ENCODE measurements around the gene MCF2L.
A peak's percentile ranks its signal among the peaks of the same experiment; 100 is the strongest.

Gene MCF2L

DNA sequence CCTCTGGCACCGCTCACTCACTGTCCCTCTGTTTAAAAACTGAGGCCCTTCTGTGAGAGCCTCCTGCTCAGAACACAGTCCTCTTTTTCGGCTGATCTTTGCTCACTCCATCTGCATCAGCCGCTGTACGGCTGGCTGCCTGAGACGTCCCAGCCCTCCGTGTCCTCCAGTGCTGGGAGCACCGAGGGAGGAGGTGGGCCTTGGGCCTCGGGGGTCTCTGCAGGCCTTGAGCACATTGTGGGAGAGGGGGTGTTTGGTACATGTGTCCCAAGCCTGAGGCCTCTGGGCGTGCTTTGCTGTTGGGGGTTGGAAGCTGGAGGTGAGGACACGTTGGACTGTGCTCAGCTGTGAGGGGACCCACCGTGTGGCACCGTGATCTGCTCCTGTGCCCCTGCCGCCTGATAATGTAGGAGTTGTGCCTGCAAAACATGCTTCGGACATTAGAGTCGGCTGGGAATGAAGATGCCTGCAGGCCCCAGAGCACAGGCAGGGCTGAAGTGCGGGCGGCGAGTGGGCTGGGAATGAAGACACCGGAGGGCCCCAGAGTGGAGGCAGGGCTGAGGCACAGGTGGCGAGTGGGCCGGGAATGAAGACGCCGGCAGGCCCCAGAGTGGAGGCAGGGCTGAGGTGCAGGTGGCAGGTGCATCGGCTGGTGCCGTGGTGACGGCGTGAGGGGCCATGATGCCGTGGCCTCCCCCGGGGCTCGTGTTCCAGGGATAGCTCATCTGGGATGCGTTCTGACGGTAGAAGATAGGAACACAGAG is 30.6 kb downstream of the MCF2L start:
- no peak for DNase-seq (ENCODE audit: low spot score)

DNA sequence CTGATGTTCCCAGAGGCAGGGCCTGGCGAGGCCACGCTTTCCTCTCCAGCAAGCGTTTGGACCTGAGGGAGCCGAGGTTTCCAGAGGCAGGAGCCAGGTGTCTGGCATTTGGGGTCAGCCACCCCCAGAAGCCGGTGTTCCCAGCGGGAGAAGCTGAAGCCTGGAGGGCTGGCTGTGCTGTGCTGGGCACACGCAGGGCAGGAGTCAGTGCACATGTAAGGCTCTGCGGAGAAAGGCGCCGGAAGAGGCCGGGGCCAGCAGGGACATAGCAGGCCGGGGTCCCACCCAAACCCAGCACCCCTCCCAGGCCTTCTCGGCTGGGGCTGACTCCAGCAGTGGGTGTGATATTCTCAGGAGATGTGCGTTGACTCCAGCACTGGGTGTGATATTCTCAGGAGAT is 31.6 kb downstream of the MCF2L start:
- no peak for DNase-seq (ENCODE audit: low spot score)

DNA sequence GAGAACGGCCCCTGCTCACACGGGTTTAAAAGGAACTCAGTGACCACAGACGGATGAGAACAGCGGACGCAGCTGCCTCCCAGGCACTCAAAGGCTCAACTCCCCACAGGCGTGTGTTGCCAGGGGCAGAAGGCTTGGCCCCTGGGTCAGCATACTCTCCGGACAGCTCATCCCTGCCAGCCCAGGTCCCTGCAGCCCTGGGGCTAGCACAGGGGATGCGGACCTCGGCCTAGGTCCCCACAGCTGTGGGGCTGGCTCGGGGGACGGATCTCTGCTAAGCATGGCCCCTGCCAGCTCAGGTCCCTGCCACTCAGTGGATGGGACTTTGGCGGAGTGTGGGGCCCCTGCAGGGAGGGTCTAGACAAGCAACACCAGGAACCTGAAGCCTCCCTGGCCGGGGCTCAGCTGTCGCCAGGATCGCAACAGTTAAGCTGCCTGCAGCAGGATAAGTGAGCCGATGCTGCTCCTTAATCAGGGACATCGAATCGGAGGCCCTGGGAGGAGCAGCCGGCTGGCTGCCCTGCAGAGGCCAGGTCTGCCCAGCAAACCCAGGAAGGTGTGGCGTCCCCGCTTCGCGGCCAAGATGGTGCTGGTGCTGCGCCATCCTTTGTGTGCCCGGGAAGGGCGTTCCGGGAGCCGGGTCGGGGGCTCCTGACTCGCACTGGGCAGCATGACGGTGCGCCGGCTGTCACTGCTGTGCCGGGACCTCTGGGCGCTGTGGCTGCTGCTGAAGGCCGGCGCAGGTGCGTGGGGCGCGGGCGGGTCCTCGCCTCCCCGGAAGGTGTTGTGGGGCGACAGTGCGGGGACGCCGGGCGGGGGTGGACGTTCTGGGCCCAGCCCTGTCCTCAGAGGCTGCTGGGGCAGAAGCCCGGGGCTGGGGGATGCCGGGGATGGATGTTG is 32.5 kb downstream of the MCF2L start:
- DNase-seq (ENCODE audit: low spot score), result peak; percentile 86

- DNase-seq (ENCODE audit: low spot score), result peak; percentile 81
Measured at GRCh38 chr13:113002206-113002912, 33.3 kb downstream of the MCF2L start.

GRCh38 chr13:113002913-113003290 is 33.9 kb downstream of the MCF2L start:
- DNase-seq (ENCODE audit: low spot score), result no peak

DNA sequence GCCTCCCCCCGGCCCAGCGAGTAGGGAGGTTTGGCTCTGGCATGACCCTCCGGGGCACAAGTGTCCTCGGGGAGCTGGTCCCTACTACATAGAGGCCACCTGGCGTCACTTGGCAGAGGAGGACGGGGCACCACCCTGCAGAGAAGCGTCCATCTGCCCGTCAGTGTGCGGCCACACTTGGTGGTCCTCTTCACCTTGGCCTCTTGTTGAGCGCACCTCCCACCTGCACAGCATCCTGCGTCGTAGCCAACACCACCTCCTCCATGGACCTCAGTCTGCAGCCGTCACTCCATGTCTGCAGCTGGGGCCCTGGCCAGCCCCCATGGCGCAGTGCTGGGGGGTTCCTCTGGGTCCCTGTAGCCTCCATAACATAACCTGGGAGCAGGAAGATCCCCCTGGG is 35.1 kb downstream of the MCF2L start:
- DNase-seq (ENCODE audit: low spot score), result no peak

- no peak for DNase-seq (ENCODE audit: low spot score)
Measured at GRCh38 chr13:113005076-113005865, 36.3 kb downstream of the MCF2L start.

GRCh38 chr13:113005997-113006396 is 37.0 kb downstream of the MCF2L start:
- no peak for DNase-seq (ENCODE audit: low spot score)

- no peak for DNase-seq (ENCODE audit: low spot score)
Measured at GRCh38 chr13:113006660-113007059, 37.6 kb downstream of the MCF2L start.

DNA sequence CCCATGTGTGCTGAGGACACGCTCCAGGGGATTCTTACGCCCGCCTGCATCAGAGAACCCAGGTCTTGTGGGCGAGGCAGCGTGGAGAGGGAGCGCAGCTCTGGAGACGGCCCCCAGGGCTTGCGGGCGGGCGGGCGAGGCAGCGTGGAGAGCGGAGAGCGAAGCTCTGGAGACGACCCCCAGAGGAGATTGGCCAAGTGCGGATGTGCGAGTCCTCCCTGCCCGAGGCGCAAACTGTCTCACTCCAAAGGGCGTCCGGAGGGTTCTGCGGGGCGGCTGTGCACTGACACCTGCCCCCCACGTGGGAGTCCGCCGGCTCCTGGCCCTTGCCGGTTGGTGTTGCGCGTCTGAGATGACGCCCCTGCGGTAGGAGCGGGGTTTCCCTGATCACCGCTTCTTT is 39.8 kb downstream of the MCF2L start:
- DNase-seq (ENCODE audit: low spot score), result no peak

DNA sequence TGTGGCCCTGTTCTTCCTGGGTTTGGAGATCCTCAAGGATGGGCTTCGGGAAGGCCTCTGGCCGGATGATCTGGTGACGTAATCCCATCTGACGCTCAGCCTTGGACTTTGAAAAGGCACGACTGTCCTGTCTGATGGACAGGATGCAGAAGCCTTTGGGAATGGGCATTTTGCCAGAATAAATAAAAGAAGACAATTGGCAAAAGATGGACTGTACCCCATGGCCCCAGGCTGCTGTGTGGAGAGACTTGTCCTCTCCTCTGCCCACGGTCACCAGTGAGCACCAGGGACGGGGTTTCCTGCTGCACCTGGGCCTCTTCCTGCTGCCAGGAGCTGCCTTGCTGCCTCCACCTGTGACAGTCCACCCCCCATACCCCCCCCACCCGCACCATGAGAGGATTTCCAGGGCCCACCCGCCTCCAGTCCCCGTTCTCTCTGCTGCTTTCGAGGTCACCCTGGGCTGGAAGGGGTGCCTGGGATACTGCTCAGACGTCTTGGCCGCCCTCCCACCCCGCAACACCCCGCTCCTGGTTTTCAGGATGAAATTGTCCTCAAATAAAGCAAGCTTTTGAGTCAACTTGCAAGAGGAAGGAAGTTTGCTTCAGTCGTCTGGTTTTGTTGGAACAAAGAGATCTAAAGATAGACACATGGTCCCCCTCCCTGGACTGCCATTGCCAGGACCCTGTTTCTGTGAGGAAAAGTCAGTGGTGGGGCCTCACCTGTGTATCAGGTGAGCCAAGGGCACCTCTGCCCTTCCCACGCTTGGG is 40.9 kb downstream of the MCF2L start:
- no peak for DNase-seq (ENCODE audit: low spot score)

DNA sequence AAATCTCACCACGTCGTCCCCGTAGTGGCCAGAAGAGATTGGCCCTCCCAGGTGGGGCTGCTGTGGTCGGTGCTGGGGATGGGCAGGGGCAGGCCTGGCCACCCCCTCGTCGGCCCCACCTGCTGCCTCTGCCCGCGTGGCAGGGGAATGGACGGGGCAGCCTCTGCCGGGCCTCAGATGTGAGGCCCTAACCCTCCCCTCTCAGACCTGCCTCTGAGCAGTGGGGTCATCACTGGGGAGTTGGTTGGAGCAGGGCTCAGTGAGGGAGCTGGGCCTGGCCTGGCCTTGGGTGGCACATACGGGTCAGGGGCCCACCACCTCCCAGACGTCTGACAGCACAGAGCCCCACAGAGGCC is 41.5 kb downstream of the MCF2L start:
- no peak for DNase-seq (ENCODE audit: low spot score)

DNA sequence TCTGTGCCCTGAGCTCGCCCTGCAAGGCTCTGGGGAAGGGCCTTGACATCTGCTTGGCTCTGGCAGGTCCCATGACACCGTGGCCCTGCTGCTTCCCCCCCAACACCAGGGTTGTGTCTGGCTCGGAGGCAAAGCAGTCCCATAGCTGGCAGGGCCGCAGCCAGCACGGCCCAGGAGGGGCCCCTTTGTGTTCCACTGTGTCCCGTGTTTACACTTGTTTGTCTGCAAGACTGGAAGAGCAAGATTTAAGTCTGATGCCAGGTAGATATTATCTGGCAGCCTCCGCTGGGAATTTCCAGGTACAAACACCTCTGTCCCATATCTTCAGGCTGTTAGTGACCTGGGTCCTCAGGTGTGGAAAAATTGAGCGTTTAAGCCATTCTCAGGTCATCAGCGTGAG is 44.3 kb downstream of the MCF2L start:
- DNase-seq (ENCODE audit: low spot score), result no peak

DNA sequence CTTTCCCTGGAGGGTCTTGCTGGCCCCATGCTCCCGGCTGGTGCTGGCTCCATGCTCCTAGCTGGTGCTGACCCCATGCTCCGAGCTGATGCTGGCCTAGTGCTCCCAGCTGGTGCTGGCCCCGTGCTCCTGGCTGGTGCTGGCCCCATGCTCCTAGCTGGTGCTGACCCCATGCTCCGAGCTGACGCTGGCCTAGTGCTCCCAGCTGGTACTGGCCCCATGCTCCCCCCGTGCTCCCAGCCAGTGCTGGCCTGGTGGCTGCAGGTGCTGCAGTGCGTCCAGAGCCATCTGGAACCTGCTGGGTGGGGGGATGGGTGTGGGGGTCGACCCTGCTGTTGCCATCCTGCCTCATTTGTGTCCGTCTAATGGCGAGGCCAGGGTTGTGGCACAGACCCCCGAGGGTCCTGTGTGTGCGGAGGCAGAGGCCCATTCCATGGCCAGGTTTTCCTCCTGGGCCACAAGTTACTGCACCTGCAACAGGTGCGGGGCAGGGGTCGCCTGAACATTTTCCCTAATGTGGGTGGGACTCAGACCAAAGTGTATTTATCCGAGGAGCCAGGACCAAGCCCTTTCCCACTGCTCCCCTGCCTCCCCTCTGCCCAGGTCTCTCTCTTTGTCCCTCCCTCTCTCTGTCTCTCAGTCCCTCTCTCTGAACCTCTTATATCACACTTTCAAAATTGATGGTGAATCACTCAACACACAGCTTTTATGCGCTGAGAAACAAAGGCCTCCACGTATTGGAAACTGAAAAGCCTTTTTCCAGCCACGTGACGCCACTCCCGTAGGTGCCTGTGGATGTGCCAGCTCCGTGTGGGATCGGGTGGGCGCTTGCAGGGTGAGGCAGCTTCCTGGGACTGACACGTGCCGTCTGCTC is 45.1 kb downstream of the MCF2L start:
- DNase-seq (ENCODE audit: low spot score), result no peak

DNA sequence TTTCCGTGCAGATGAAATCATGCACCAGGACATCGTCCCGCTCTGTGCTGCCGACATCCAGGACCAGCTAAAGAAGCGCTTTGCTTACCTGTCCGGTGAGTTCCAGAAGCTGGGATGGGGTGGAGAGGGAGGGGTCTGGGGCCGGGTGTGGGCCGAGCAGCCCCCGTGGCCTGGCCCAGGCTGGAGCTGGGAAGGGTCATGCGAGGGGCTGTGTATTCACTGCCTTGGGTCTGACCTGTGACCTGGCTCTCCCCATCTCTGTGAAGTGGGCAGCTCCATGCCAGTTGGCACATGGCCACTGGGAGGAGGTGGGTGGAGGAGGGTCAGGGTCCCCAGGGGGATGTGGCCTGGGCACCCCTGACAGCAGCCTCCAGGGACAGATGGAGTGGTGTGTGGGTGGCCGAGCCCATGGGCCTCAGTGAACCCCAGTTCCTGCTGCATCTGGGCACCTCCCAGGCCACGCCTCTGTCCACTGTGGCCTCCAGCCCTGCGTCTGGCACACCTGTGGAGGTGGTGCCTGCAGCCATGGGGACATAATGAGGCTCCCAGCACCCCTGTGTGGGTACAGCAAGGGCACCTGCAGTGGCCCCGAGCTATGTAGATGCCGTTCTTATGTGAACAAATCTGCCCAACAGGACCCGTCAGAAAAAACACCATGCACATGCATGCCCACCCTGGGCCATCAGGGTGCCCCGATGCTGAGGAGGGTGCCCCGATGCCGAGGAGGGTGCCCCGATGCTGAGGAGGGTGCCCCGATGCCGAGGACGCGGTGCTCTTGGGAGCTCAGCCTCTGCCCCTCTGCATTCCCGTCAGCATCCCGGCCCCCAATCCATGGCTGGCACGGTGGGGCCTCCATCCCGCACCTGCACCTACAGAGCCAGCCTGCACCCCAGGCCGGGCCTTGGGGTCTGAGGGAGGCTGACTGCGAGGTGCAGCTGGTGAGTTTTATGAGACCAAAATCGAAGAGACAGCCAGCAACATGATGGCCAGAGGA is 46.0 kb downstream of the MCF2L start:
- DNase-seq (ENCODE audit: low spot score), result no peak

- DNase-seq (ENCODE audit: low spot score), result no peak
Measured at GRCh38 chr13:113015826-113016525, 47.0 kb downstream of the MCF2L start.

DNA sequence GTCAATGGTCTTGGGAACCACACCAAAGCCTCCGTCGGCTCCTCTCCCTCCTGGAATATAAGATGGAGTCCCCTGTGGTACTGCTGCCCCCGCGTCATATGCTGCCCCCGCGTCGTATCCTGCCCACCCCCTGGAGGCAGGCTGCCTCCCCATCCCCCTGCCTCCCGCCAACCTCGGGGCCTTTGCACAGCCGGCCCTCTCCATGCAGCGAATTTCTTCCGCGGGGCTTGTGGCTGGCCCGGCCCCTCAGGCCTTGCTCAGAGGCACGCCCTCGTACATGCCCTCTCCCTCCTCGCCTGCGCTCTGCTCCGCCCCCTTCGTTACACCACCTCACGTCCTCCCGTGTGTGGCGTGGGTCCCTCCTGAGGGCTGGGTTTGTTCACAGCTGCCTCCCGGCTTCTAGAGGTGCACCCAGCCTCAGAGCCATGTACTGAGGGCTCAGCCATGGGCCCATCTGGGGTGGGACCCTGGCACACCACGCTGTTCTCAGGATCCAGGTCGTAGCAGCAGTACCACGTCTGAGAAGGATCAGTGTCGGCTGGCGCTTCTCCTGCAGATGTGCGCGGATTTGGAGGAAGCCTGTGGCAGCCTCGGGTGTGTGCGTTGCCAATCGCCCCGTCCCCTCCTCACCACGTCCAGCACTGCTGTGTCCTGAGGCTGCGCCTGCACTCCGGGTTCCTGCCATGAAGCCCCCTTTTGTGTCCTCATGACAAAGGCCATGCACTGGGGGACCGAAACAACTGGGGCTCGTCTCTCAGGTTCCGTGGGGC is 47.7 kb downstream of the MCF2L start:
- DNase-seq (ENCODE audit: low spot score), result no peak
